ENCODE data around the gene SLC6A13. TPM values are rescaled to one million over a fixed set of nuclear protein-coding genes. Genes with fewer than 3 reads are reported as not detected.

SLC6A13 gene
- total and polyA plus RNA-seq, 2 of the 13 experiments (the other 11 are each of a cell fraction or from before 2014, with no cell fraction given), result 0.05 to 0.15 TPM

DNA sequence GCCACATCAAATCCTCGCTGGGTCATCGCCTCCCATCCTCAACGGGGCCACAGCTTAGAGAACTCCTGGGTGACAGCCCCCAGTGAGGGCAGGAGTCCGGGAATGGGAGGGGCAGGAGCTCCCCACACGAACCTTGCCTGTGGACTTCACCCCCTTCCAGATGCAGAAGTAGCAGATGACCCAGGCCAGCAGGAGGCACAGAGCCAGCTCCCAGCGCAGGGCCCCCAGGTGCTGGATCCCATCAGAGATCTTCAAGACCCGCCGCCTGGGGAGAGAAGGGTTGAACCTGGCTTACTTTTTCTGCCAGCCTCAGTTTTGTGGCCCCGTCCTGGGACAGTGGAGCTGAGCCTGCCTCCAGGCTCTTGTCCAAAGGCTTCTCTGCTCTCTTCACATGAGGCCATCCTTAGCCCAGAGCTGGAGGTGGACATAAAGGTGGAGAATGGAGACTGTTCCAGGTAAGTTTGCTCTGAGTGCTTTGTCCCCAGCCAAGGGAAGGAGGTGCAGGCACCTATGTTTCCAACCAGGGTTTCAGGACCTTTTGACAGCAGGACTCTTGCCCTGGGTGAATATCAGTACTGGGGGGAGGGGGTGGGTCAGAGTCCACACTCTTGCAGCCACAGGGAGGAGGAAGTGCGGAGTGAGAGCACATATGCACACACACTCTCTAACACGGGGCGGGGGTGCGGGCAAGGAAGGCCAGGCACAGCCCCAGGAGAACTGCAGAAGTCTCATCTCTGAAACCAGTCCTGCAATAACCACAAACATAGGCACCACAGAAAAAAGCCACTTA, 25.4 kb downstream of the SLC6A13 start:
- Histone ChIP-seq H3K9ac (ENCODE audit: insufficient read depth, low read depth, low read length) (peak overlapping the region; percentile 65), H4K20me1 (ENCODE audit: insufficient read depth, low read length) (no peaks in the 10 kb centered on the region), H3K4me2 (ENCODE audit: low read depth, low read length) (peak overlapping the region; percentile 91), H3K27ac (ENCODE audit: extremely low read length, insufficient read depth, low read length) (peak overlapping the region; percentile 82), H3K4me1 (ENCODE audit: insufficient read depth, low read length) (peaks cover 46% of the 10 kb centered on the region), H3K27me3 (ENCODE audit: control insufficient read depth in 1 of 2, insufficient read depth in 2 of 2, low read length in 2 of 2) (no peaks in the 10 kb centered on the region; a peak in 1 of 5 replicates), H3K79me2 (ENCODE audit: insufficient read depth, low read length) (no peaks in the 10 kb centered on the region), H3K36me3 (replicated peaks in 1 of 2; ENCODE audit: control insufficient read depth in 1 of 2, insufficient read depth in 2 of 2, low read length in 2 of 2) (no peaks in the 10 kb centered on the region), H3K9me3 (ENCODE audit: low read length) (peaks cover 4% of the 10 kb centered on the region; the same call in 1 of the 2 replicates), H3K4me3 (replicated peaks in 1 of 3; ENCODE audit: insufficient read depth in 1 of 3, low read depth in 2 of 3, low read length in 3 of 3) (peak overlapping the region; percentile 36 to 61 (median 42); a peak in 5 of 6 replicates), H2AFZ (ENCODE audit: low read length) (no peak overlapping the region)
- POLR2A ChIA-PET, result interaction anchor here (0.6 to 1.7 kb wide), 6 partner anchors 14 to 27 kb away, joined by 3 to 12 read pairs (median 4); partner anchors contain the start of gene SLC6A12
- ATAC-seq (peak; percentile 90), DNase-seq (ENCODE audit: low spot score) (peak; percentile 66), FAIRE-seq (peak; percentile 81)
- BruUV-seq (replicated peaks), result TSS peak; percentile 93
- in situ Hi-C loops (cut with HindIII; ENCODE audit: extremely low pct_ligation_motif_present, low pct_unique_long_range_greater_than_20kb) (no loop called here), intact Hi-C loops (cut with micrococcal nuclease; ENCODE audit: unreplicated experiment) (no loop called here)
- CTCF ChIA-PET (ENCODE audit: low intra/inter-chr PET ratio, low total read pairs), result no interaction called here
- WGBS (ENCODE audit: low lambda C conversion rate), result 9% methylated on average over 6 of the region's 13 CpGs
- TF ChIP-seq ZNF382 (CRISPR knock-in tag; IDR thresholded peaks at IDR 0.05; ENCODE audit: borderline replicate concordance), result no peak
- TF ChIP-seq KAT7 (CRISPR knock-in tag; IDR thresholded peaks at IDR 0.05; ENCODE audit: borderline replicate concordance), result no peak
- TF ChIP-seq NR2C2 (CRISPR knock-in tag; IDR thresholded peaks at IDR 0.05; ENCODE audit: borderline replicate concordance), result 0 out of 2 replicates have a peak, but pooled peaks have one; percentile 12
- no peak for TF ChIP-seq ZNF446 (CRISPR knock-in tag; IDR thresholded peaks at IDR 0.05)
- TF ChIP-seq ZMYM3 (CRISPR knock-in tag; IDR thresholded peaks at IDR 0.05), result peak; percentile 18; the same call in 1 of the 2 replicates
- no peak for TF ChIP-seq CREB1 (IDR thresholded peaks at IDR 0.05)
- no peak for TF ChIP-seq CREB1 (CRISPR knock-in tag; IDR thresholded peaks at IDR 0.05)
- TF ChIP-seq YEATS2 (CRISPR knock-in tag; IDR thresholded peaks at IDR 0.05; ENCODE audit: borderline replicate concordance), result 0 out of 2 replicates have a peak, but pooled peaks have one; percentile 23
- TF ChIP-seq ZBTB40 (IDR thresholded peaks at IDR 0.05), result no peak
- TF ChIP-seq ZBTB40 (CRISPR knock-in tag; IDR thresholded peaks at IDR 0.05), result no peak; the same call in 1 of the 2 replicates
- TF ChIP-seq MBD4 (IDR thresholded peaks at IDR 0.05; ENCODE audit: borderline replicate concordance, low read length), result no peak
- TF ChIP-seq RFXANK (CRISPR knock-in tag; IDR thresholded peaks at IDR 0.05), result no peak
- no peak for TF ChIP-seq IRF1 (CRISPR knock-in tag; IDR thresholded peaks at IDR 0.05; ENCODE audit: low read depth)
- TF ChIP-seq ARID2 (CRISPR knock-in tag; IDR thresholded peaks at IDR 0.05; ENCODE audit: borderline replicate concordance), result no peak
